Measurements from ENCODE around the gene PUS3.
"Not testable (repeated sequence)": the region's sequence is repeated elsewhere in the genome, so short reads cannot be mapped to it uniquely, and the experiment has no call there.

Gene PUS3

DNA sequence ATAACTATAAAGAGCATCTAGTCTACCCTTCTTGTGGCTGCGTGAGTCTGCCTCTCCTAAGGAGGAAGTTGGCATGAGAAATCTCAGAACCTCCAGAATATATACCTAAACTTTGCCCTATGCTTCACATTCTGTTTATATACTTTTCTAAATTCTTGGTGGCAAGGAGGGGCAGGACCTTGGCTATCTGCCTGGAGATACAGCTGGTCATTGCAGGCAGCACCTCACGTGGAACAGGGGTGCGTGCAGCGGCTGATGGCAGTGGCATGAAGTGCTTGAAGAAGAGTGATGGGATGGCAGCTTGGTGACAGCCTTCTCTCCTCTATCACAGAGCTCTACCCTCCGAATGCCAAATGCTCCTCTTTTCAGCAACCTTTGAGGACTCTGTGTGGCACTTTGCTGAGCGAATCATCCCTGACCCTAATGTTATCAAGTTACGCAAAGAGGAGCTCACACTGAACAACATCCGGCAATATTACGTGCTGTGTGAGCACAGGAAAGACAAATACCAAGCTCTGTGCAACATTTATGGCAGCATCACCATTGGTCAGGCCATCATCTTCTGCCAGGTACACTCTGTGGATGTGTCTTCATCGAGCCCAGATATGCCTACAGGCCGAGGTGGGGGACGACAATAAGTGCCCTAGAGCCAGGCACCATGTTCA lies 13.8 kb upstream of the PUS3 start:
- peak; percentile 52 for DNase-seq (ENCODE audit: low spot score)

DNA sequence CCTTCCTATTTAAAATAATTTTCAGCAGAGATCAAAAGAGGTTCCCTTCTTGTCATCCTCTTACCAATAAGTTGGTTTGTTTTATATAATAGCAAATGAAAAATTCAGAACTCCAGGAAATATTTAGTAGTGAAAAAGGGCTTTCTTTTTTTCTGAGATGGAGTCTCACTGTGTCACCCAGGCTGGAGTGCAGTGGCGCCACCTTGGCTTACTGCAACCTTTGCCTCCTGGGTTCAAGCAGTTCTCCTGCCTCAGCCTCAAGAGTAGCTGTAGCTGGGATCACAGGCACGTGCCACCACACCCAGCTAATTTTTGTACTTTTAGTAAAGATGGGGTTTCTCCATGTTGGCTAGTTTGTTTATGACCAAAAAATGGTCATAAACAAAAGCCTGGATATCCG lies 11.6 kb upstream of the PUS3 start:
- not testable (repeated sequence) for DNase-seq (ENCODE audit: low spot score)

DNA sequence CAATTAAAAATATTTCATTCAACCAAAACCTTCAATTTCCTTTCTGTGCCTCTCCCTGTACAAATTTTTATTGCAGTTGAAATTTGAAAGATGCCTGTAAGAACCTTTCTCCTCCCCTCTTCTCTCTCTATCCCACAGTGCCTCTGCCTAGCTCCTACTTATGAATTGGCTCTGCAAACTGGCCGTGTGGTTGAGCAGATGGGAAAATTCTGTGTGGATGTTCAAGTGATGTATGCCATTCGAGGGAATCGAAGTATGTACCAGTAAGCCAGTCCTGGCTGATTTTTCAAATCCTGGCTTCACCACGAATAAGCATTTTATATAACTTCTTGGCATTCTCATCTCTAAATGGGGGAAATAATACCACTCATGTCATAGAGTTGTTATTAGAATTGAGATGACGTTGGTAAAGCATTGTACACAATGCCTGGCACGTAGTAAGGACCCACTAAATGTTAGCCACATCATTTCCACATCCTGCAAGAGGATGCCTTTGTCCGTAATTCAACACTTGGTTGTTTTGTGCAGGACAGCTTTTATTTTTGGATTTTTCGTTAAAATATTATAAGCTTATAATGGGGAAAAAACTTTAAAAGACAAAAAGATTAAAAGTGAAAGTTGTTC lies 7.3 kb upstream of the PUS3 start:
- DNase-seq (ENCODE audit: low spot score): no peak

DNA sequence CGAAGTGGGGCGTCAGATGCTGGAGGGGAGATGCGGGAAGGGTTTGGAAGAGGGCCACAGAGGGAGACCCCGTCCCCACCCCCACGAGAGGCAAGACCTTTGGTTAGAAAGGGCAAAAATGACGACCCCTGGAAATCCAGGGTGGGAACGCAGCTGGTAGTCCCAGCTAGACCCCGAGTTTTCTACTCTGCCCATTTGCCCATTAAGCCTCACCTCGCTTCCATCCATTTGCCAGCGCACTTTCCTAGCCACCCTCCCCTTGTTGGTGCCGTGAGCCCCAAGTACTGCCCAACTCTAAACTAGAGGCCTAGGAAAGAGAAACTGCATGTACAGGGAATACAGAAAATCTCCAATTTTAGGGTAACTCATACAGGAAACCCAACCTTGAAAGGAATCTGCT lies 1.7 kb upstream of the PUS3 start:
- no peak for DNase-seq (ENCODE audit: low spot score)

DNA sequence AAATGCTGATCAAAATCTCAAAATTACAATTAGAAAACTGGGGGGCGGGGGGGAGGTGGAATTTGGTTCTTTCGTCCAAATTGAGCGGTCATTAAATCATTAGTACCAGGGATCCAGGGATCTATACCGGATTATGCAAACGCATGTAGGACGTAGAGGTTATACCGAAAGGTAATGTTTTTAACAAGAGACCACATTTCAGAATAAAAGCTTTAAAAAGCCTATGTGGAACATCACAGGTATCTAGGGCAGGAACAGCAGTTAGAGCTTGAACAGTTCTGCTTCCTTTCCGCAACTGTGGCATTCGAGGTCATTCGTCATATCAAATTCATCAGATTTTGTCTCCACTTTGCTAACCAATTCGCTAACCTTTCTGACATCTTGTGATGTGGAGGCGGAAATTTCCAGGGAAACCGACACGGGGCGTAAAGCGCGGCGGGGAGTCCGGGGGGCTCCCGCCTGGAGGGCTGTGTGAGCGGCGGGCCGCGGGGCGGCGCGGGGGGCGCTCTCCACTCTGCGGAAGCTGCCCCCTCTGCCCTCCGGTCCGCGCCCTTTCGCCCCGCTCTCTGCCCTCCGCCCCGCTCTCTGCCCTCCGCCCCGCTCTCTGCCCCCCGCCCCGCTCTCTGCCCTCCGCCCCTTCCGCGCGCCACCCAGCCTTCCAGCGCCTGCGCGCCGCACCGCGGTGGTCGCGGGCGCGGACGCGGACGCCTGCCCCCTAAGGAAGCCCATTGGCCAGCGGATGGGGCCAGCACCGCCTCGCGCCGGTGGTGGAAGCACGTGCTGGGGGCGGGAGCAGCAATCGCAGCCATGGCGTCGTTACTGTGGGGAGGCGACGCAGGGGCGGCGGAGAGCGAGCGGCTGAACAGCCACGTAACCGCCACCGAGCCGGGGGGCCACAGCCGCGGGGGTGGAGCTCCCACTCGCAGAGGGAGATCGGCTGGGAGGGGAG lies 979 bp upstream of the PUS3 start, which contains the start of gene DDX25:
Gene DDX25, plus strand, starts transcription at position 798 of the 949 bp plus-strand sequence. Its CDS starts 10 bp downstream, at position 808.
- DNase-seq (ENCODE audit: low spot score): no peak

DNA sequence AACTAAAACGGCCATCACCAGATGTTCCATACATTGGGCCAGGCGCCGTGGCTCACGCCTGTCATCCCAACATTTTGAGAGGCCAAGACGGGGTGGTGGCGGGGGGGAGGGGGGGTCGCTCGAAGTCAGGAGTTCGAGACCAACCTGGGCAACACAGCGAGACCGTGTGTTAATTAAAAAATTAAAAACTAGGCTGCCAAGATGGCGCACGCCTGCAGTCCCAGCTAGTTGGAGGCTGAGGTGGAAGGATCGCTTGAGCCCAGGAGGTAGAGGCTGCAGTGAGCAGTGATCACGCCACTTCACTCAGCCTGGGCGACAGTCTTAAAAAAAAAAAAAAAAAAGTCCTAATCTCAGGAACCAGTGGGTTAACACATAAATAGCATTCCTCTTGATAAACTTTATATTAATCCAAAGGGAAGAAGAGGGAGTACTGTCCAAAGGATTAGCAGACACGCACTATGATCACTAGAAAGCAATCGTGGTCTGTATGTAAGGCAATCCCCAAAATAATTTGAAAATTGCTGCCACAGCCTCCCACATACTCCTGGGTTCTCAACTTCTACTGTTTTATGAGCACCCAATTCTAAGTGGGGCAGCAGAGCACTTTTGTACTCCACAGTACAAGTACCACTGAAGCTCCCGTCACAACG lies 604 bp downstream of the PUS3 start:
- no peak for DNase-seq (ENCODE audit: low spot score)

DNA sequence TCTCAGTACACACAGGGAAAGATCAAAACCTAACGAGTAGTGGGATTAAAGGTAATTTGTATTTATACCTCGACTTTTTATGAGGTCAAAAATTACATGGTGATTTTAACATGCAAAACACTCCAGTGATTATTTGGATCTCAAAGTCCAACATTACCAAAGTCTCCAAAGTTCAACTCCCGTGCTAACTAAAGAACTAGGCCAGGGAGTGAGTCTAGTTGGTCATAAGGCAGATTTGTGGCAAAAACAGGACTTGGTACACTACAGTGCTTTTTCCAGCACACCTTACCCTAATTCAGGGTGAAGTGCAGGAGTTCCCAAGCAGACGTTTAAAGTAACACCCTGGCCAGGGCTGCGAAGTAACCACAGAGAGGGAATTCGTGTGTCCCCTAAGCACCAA lies 1.1 kb downstream of the PUS3 start:
- no peak for DNase-seq (ENCODE audit: low spot score)

DNA sequence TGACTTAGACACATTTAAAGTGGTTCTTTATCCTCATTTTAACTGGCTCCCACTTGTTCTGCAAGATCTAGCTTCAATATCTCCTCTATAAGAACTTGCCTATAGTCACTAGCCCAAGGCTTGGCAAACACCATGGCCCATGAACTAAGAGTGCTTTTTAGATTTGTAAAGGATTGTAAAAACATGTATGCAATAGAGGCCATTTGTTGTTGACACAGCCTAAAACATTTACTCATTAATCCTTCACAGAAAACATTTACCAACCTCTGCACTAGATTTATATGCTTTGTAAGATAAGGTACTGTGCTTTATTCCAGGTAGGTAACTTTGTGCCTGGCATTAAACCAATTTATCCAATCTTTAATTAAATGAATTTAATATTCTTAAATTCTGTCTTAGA lies 10.0 kb downstream of the PUS3 start:
- no peak for DNase-seq (ENCODE audit: low spot score)

DNA sequence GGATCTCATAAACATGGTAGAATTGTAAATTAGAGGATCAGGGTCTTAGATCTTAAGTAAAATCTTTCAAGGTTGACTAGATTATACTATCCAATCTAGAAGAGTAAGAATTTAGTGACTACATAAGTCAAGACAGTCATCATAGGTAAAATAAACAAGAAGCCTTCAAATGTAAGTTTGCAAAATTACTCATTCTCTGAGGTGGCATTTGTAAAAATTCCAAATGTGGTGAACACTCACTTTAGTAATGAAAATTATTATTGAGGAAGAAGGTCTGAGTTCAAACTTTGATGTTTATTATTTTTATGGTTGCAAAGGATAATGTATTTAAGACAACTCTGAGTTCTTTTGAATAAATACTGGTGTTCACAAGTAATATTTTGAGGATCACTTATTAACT lies 10.9 kb downstream of the PUS3 start:
- DNase-seq (ENCODE audit: low spot score): no peak

DNA sequence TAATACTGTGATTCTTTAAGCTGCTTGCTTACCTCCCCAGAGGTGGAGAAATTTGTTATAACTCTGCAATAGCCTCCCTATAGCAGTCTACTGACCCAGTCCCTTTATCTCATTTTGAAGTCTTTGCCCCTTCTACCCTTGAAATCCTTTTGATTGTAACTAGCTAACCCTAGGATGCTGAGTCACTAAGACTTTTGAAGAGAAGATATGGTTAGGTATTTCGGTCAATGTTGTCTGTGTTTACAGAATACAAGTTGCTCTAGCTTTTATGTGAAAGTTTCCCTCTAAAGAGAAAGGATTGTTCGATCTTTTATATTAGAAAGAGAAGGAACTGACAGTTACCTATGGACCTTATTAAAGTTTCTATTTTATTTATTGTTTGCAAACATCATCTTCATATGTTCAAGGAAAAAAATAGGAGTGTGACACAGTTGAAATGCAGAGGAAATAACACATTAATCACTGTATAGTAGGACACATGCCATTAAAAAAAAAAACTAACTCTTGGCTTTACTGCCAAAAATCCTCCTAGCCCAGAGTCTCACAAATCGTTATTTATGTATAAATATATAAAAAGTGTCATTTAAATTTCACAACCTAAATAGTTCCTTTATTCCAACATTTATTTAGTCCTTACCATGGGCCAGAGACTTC lies 12.4 kb downstream of the PUS3 start:
- DNase-seq (ENCODE audit: low spot score): no peak

DNA sequence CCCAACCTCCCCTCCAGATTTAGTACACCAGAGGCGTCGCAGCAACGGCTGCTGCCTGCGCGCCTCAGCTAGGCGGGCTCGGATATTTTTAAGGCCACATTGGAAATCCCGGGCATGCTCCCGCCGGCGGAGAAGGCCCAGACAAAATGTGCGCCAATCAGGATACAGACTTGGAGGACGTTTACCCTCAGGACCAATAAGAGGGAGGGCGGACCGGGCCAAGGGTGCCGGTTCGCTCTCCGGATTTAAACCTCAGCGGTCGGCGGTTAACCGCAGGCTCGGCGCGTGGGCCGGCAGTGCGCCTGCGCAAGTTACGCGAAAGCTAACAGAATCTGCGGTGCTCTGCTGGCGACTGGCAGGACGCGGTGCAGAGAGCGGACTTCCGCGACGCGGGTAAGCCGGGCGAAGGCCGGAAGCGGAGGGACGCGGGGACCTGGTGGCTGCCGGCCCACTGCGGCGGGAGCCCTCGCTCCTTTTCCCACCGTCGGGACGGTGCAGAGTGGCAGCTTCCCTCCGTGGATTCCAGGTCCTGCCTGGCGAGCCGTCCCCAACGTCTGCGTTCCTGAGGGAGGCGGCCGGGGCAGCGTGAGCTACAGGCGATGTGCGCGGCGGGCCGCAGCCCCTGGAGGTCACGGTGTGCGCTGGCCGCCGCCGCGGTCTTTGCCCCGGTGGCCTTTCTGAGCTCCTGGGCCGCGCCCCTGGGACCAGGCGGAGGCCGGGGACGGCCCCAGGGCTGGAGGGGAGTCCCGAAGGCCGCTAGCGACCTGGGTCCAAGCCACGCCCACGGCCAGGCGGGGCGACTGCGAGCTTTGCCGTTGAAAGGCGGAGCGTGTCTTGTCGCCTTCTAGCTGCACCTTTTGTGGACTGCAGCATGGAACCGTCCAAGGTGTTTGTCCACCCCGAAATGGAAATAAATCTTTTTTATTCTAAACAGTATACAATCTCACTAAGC lies 15.4 kb downstream of the PUS3 start, which contains the start of gene HYLS1:
Gene HYLS1, plus strand, starts transcription at position 296 of the 952 bp plus-strand sequence. CDS start 11,701 bp downstream, outside the sequence.
- DNase-seq (ENCODE audit: low spot score): peak; percentile 77

DNA sequence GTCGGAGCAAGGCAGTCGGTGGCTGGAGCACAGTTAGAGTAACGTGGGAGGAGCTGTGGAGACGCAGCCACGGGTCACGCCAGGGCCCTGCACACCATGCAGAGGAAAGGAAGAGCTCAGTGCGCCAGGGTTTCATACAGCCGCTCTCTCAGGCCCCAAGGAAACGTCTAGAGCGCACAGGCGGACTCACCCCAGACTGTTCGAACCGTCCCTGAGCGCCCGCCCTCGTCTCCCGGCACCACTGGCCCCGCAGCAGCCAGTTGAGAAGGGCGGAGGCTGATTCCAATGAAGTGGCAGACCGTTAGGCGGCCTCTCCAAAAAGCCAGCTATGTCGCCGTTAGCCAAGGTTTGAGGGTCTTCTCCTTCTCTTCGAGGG lies 16.0 kb downstream of the PUS3 start:
- no peak for DNase-seq (ENCODE audit: low spot score)

DNA sequence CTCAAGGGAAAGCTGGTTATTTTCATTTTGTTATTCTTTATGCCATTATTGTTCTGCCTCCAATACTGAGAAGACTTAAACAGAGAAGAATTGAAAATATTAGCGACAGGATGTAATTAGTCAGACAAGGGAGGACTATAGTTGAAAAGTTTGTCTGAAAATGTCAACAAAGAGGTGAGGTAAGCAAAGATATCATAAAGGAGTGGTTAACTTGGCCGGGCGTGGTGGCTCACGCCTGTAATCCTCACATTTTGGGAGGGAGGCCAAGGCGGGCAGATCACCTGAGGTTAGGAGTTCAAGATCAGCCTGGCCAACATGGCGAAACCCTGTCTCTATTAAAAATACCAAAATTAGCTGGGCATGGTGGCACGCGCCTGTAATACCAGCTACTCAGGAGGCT lies 19.6 kb downstream of the PUS3 start:
- no peak for DNase-seq (ENCODE audit: low spot score)

DNA sequence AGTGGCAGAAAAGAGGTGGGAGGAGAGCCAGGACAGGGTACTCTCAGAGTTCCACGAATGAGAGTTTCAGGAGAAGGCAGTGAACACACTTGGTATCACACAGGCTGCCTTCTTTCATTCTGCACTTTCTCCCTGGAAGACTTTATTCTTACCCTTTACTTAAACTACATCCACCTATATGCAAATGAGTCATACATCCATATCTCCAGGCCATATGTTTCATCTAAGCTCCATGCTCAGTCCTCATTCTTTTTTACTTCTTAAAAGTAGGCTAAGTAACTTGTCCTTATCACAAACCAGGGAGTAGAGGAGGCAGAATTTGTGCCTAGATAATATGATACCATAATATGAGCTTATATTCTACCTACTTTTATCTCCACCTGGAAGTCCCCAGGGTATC lies 21.7 kb downstream of the PUS3 start:
- no peak for DNase-seq (ENCODE audit: low spot score)

DNA sequence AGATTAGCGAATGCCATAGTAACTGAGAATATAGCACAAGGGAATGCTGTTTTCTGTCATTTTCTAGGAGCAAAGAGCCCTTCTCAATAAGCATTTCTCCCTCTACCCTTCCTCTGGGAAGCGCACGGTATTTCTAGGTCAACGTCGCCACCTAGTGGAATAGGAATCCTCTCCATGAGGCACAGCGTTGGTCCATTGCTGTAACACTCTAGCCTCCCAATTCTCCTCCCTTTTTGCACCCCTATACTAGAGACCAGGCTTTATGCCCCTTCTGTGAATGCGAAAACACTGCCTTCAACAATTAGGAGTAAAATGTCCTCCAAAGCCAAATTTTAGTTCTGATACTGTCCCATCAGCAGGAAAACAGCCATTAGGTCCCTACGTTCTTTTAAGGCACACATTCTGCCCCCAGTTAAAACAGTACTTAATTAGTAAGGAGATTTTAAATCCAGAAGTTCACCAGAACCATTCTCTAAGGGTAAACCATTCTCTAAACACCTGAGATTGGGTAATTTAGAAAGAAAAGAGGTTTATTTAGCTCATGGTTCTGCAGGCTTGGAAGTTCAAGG lies 28.4 kb downstream of the PUS3 start:
- peak; percentile 63 for DNase-seq (ENCODE audit: low spot score)

DNA sequence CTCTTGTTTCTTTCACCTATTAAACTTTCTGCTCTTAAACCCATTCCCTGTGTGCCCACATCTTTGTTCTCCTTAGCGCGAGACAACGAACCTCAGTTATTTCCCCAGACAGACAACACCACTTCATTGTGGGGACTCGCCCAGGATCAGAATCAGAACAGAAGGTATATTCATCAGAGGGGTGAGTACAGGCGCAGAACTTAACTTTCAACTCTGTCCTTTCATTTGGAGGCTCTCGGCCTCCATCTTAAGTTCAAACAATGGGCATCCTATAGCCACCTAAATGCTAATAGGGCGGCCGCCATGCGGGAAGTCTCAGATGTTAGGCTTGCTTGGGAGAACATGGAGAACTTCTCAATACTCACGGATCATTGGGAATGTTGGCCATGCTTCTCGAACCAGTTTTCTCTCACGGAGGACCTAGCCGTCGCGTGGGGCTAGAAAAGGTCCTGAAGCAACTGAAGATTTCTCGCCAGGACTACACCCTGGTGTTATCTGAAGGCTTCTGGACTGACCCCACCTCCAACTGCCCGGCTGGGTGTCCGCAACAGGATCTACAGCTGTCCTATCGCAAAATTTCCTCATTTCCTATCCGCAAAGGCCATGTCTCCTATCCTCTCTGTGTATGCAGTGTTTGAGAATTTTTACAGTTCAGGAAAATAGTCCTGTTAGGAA lies 29.0 kb downstream of the PUS3 start:
- no peak for DNase-seq (ENCODE audit: low spot score)

DNA sequence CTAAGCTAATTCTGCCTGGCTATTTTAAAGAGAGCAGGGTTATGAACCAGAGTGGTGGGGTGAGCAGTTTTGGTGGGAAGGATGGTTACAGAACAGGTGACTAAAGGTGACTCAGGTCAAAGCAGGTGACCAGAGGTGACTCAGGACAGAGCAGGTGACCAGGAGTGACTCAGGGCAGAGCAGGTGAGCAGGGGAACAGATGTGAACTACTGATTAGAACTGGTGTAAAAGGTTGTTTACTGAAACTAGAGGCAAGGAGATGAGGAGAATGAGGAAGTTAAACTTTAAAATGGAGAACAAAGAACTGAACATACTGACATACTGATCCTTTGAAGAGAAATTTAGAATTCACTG lies 30.9 kb downstream of the PUS3 start:
- no peak for DNase-seq (ENCODE audit: low spot score)

DNA sequence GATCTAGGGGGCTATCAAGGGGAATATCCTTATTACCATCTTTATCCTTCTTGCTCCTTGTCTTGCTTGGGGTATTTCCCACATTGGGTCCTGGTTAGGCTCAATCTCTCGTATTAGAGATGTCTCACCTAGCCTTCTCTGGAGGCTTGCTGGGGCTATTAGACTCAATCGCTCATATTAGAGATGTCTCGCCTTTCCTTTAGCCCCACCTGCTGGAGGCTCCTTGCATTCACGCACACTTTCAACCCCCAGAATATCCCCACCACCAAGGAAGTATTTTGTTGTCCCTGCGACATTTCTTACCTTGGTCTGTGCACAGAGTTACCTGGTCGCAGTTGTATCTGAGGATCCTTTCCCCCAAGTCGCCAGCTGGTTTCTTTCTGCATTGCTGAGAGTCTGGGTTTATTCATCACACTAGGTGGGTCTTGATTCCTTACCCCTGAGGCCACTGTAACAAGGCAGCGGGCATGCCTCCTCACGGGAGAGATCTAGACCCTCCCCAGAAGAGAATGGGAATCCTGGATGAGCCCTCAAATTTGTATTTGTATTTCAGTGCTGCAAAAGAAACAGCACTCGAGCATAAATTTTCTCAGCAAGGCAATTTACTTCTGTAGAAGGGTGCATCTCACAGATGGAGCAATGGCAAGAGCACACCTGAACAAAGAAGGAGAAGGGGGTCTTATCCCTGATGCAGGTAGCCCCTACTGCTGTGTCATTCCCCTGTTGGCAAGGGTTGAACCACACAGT lies 31.4 kb downstream of the PUS3 start:
- DNase-seq (ENCODE audit: low spot score): no peak

DNA sequence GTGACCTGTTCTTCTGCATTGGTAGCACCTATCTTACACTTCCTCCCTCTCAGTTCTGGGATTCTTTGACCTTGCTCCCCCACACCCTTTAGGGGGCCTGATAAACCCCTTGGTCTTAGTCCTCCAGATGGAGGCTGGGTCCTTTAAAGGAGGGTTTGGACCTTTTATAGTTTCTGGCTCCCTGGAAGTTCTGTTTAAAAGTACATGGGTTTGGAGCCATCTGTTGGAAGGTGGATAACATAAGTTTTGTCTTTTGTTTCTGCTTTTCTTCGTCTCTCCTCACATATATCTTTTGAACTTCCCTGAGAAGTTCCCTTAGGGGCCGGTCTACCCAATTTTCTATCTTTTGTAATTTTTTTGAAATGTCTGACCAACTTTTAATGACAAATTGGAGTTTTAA lies 33.5 kb downstream of the PUS3 start:
- no peak for DNase-seq (ENCODE audit: low spot score)
